Activated CD4-positive, alpha-beta memory T cell treated with anti-CD3 and anti-CD28 coated beads for 36 hours (primary cell): ENCODE measurements around the gene PGBD5. TPM values are rescaled to one million over a fixed set of nuclear protein-coding genes. Genes with fewer than 3 reads are reported as not detected.

ENCODE experiments used
- CTCF ChIA-PET: fragments of 350-600 bp; sonication (Branson Sonifier 250); formaldehyde crosslinking; loops from one replicate; lab custom pipeline; 2021; ENCODE audit warnings: antibody characterized with exemption, inconsistent platforms; lab: Charles Lee
- POLR2A ChIA-PET: fragments of 350-600 bp; sonication (Branson Sonifier 250); formaldehyde crosslinking; loops from one replicate; lab custom pipeline; 2021; ENCODE audit warnings: antibody characterized with exemption; lab: Charles Lee
- DNase-seq: peaks from one replicate; pipeline ENCODE4 v3.0.0-alpha.2; 2020
- H3K27ac Mint-ChIP-seq: one replicate; pipeline ENCODE4 v1.8.0; 2021; ENCODE audit warnings: mixed read lengths
- H3K27me3 Mint-ChIP-seq: one replicate; pipeline ENCODE4 v1.8.0; 2021; ENCODE audit warnings: mixed read lengths
- H3K36me3 Mint-ChIP-seq: one replicate; pipeline ENCODE4 v1.8.0; 2021; ENCODE audit warnings: mixed read lengths
- H3K4me1 Mint-ChIP-seq: one replicate; pipeline ENCODE4 v1.8.0; 2021; ENCODE audit warnings: low read depth, mixed read lengths
- H3K4me3 Mint-ChIP-seq: one replicate; pipeline ENCODE4 v1.8.0; 2021; ENCODE audit warnings: mild to moderate bottlenecking, mixed read lengths
- H3K9me3 Mint-ChIP-seq: one replicate; pipeline ENCODE4 v1.8.0; 2021; ENCODE audit warnings: mixed read lengths
- intact Hi-C: fragments of 100-400 bp; cut with micrococcal nuclease; formaldehyde crosslinking; loops from one replicate; pipeline ENCODE4 v1.15.1; 2023
- total RNA-seq, 2 experiments: library from RNA; stranded (reverse); gene quantifications; one replicate each; pipeline ENCODE4 v1.2.3, GENCODE V29; 2021

Gene PGBD5
- total RNA-seq, 2 experiments from 2014 or later: 0.02 TPM; not detected in 1

- ChIA-PET POLR2A (no interaction called here), CTCF (no interaction called here)
- Mint-ChIP-seq H3K27me3 (peaks cover 21% of the 10 kb centered on the region), H3K4me1 (no peaks in the 10 kb centered on the region), H3K27ac (no peak overlapping the region), H3K4me3 (no peak overlapping the region), H3K9me3 (no peaks in the 10 kb centered on the region), H3K36me3 (no peaks in the 10 kb centered on the region)
- intact Hi-C loops: no loop called here
- DNase-seq: no peak
Measured at GRCh38 chr1:230401763-230402294, 24.3 kb downstream of the PGBD5 start.

GRCh38 chr1:230401101-230401500, 25.0 kb downstream of the PGBD5 start:
- H3K4me3 Mint-ChIP-seq: no peak overlapping the region
- intact Hi-C loops: no loop called here
- no peaks in the 10 kb centered on the region for H3K36me3 Mint-ChIP-seq
- H3K4me1 Mint-ChIP-seq: no peaks in the 10 kb centered on the region
- no peak overlapping the region for H3K27ac Mint-ChIP-seq
- CTCF ChIA-PET: no interaction called here
- POLR2A ChIA-PET: no interaction called here
- H3K9me3 Mint-ChIP-seq: no peaks in the 10 kb centered on the region
- no peak for DNase-seq
- H3K27me3 Mint-ChIP-seq: peaks cover 25% of the 10 kb centered on the region

GRCh38 chr1:230400007-230400344, 26.2 kb downstream of the PGBD5 start:
- Mint-ChIP-seq H3K9me3 (no peaks in the 10 kb centered on the region), H3K27ac (no peak overlapping the region), H3K27me3 (peaks cover 25% of the 10 kb centered on the region), H3K36me3 (no peaks in the 10 kb centered on the region), H3K4me3 (no peak overlapping the region), H3K4me1 (no peaks in the 10 kb centered on the region)
- intact Hi-C loops: no loop called here
- no peak for DNase-seq
- ChIA-PET CTCF (no interaction called here), POLR2A (no interaction called here)

GRCh38 chr1:230399321-230400006, 26.7 kb downstream of the PGBD5 start:
- H3K4me1 Mint-ChIP-seq: no peaks in the 10 kb centered on the region
- no peaks in the 10 kb centered on the region for H3K36me3 Mint-ChIP-seq
- no peaks in the 10 kb centered on the region for H3K9me3 Mint-ChIP-seq
- ChIA-PET POLR2A (no interaction called here), CTCF (no interaction called here)
- intact Hi-C loops: no loop called here
- peaks cover 25% of the 10 kb centered on the region for H3K27me3 Mint-ChIP-seq
- no peak for DNase-seq
- no peak overlapping the region for H3K4me3 Mint-ChIP-seq
- H3K27ac Mint-ChIP-seq: no peak overlapping the region

- Mint-ChIP-seq H3K4me3 (no peak overlapping the region), H3K36me3 (no peaks in the 10 kb centered on the region), H3K27me3 (peaks cover 22% of the 10 kb centered on the region), H3K27ac (no peak overlapping the region), H3K4me1 (no peaks in the 10 kb centered on the region), H3K9me3 (no peaks in the 10 kb centered on the region)
- DNase-seq: no peak
- CTCF ChIA-PET: no interaction called here
- intact Hi-C loops: no loop called here
- POLR2A ChIA-PET: no interaction called here
Measured at GRCh38 chr1:230398856-230399255, 27.3 kb downstream of the PGBD5 start.

- no peak overlapping the region for H3K4me3 Mint-ChIP-seq
- ChIA-PET POLR2A (no interaction called here), CTCF (no interaction called here)
- DNase-seq: no peak
- no peaks in the 10 kb centered on the region for H3K9me3 Mint-ChIP-seq
- H3K4me1 Mint-ChIP-seq: no peaks in the 10 kb centered on the region
- H3K36me3 Mint-ChIP-seq: no peaks in the 10 kb centered on the region
- intact Hi-C loops: no loop called here
- H3K27me3 Mint-ChIP-seq: peaks cover 26% of the 10 kb centered on the region
- H3K27ac Mint-ChIP-seq: no peak overlapping the region
Measured at GRCh38 chr1:230396966-230397365, 29.2 kb downstream of the PGBD5 start.

GRCh38 chr1:230395932-230396331, 30.2 kb downstream of the PGBD5 start:
- Mint-ChIP-seq H3K4me1 (no peaks in the 10 kb centered on the region), H3K27me3 (peaks cover 23% of the 10 kb centered on the region), H3K36me3 (no peaks in the 10 kb centered on the region), H3K27ac (no peak overlapping the region), H3K4me3 (no peak overlapping the region), H3K9me3 (no peaks in the 10 kb centered on the region)
- CTCF ChIA-PET: no interaction called here
- DNase-seq: no peak
- intact Hi-C loops: no loop called here
- POLR2A ChIA-PET: no interaction called here

GRCh38 chr1:230394741-230395140, 31.4 kb downstream of the PGBD5 start:
- H3K4me3 Mint-ChIP-seq: no peak overlapping the region
- ChIA-PET POLR2A (no interaction called here), CTCF (no interaction called here)
- intact Hi-C loops: no loop called here
- no peaks in the 10 kb centered on the region for H3K4me1 Mint-ChIP-seq
- no peaks in the 10 kb centered on the region for H3K9me3 Mint-ChIP-seq
- H3K27me3 Mint-ChIP-seq: peaks cover 18% of the 10 kb centered on the region
- DNase-seq: no peak
- no peaks in the 10 kb centered on the region for H3K36me3 Mint-ChIP-seq
- H3K27ac Mint-ChIP-seq: no peak overlapping the region

- intact Hi-C loops: no loop called here
- H3K27ac Mint-ChIP-seq: no peak overlapping the region
- no peak for DNase-seq
- POLR2A ChIA-PET: no interaction called here
- peaks cover 13% of the 10 kb centered on the region for H3K27me3 Mint-ChIP-seq
- no peaks in the 10 kb centered on the region for H3K36me3 Mint-ChIP-seq
- H3K4me1 Mint-ChIP-seq: no peaks in the 10 kb centered on the region
- CTCF ChIA-PET: no interaction called here
- H3K9me3 Mint-ChIP-seq: no peaks in the 10 kb centered on the region
- no peak overlapping the region for H3K4me3 Mint-ChIP-seq
Measured at GRCh38 chr1:230394134-230394533, 32.0 kb downstream of the PGBD5 start.

GRCh38 chr1:230393722-230394121, 32.4 kb downstream of the PGBD5 start:
- H3K36me3 Mint-ChIP-seq: no peaks in the 10 kb centered on the region

GRCh38 chr1:230392920-230393521, 33.1 kb downstream of the PGBD5 start:
- POLR2A ChIA-PET: no interaction called here
- H3K27ac Mint-ChIP-seq: no peak overlapping the region
- DNase-seq: no peak
- no peaks in the 10 kb centered on the region for H3K4me1 Mint-ChIP-seq
- H3K9me3 Mint-ChIP-seq: no peaks in the 10 kb centered on the region
- no peaks in the 10 kb centered on the region for H3K36me3 Mint-ChIP-seq
- CTCF ChIA-PET: no interaction called here
- no peak overlapping the region for H3K4me3 Mint-ChIP-seq
- intact Hi-C loops: no loop called here
- H3K27me3 Mint-ChIP-seq: peaks cover 13% of the 10 kb centered on the region

More at GRCh38 chr1:230393722-230394121, 32.4 kb downstream of the PGBD5 start:
- Mint-ChIP-seq H3K4me1 (no peaks in the 10 kb centered on the region), H3K9me3 (no peaks in the 10 kb centered on the region), H3K27me3 (peaks cover 13% of the 10 kb centered on the region), H3K4me3 (no peak overlapping the region), H3K27ac (no peak overlapping the region)
- intact Hi-C loops: no loop called here
- no peak for DNase-seq
- ChIA-PET POLR2A (no interaction called here), CTCF (no interaction called here)

- POLR2A ChIA-PET: no interaction called here
- H3K36me3 Mint-ChIP-seq: no peaks in the 10 kb centered on the region
Measured at GRCh38 chr1:230392536-230392909, 33.6 kb downstream of the PGBD5 start.

More at GRCh38 chr1:230392536-230392909, 33.6 kb downstream of the PGBD5 start:
- no peaks in the 10 kb centered on the region for H3K4me1 Mint-ChIP-seq
- H3K27ac Mint-ChIP-seq: no peak overlapping the region
- intact Hi-C loops: no loop called here
- peaks cover 13% of the 10 kb centered on the region for H3K27me3 Mint-ChIP-seq
- H3K4me3 Mint-ChIP-seq: no peak overlapping the region
- no peaks in the 10 kb centered on the region for H3K9me3 Mint-ChIP-seq
- DNase-seq: no peak
- CTCF ChIA-PET: no interaction called here
